ENCODE results near the gene DAAM1. TPM values are rescaled to one million over a fixed set of nuclear protein-coding genes. Genes with fewer than 3 reads are reported as not detected.

The DAAM1 gene
- polyA plus RNA-seq, 1 of the 3 experiments (the other 2 are of a cell fraction): 5.1 TPM

DNA sequence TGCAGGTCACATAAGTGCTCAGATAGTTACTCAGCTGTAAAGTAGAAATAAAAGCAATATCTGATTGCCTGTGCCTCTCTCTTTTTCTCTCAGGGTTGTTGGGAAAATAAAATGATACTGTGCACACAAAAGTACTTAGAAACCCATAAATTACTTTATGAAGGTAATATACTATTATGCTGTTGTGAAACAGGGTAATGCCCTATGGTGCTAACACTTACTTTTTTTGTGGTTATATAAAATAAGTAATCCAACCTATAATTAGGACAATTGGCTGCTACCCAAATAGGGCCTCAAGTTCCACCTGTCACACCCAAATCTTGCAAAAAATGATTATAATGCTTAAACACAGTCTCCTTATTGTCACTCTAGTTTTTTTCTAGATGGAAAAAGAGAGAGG, 50.6 kb downstream of the DAAM1 start (continued):
- TF ChIP-seq, protein P1, sequence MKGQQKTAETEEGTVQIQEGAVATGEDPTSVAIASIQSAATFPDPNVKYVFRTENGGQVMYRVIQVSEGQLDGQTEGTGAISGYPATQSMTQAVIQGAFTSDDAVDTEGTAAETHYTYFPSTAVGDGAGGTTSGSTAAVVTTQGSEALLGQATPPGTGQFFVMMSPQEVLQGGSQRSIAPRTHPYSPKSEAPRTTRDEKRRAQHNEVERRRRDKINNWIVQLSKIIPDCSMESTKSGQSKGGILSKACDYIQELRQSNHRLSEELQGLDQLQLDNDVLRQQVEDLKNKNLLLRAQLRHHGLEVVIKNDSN (IDR thresholded peaks at IDR 0.05; ENCODE audit: borderline replicate concordance, low read depth): no peak
- TF ChIP-seq MXI1 (IDR thresholded peaks at IDR 0.05; ENCODE audit: low read depth, low read length) (no peak), RFX5 (IDR thresholded peaks at IDR 0.05; ENCODE audit: low read length) (no peak), ELF1 (IDR thresholded peaks at IDR 0.05) (no peak), SMC3 (IDR thresholded peaks at IDR 0.05; ENCODE audit: low read depth, low read length) (no peak), GABPA (IDR thresholded peaks at IDR 0.05; ENCODE audit: low read depth) (no peak), CHD2 (IDR thresholded peaks at IDR 0.05; ENCODE audit: low read length, partially characterized antibody) (no peak), SIN3A (IDR thresholded peaks at IDR 0.05; ENCODE audit: borderline replicate concordance, low read depth, low read length) (no peak)

DNA sequence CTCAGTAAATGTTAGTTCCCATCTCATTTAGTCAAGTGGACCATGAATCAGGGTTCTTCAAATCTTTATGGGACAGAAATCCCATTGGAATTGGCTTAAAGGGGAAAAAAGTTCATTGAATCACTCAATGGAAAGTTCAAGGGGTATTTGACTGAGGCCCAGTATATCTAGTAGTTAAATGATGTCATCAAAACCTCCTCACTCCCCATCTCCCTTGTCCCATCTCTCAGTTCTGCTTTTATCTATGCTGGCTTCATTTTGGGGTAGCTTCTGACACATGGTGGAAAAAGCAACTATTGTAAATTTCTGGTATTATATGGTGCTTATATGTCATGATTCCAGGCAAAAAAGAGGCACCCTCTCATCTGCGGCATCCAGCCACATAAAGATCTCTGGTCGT, 51.9 kb downstream of the DAAM1 start:
- H2AFZ ChIP-seq (ENCODE audit: low read depth): no peak overlapping the region
- 100% methylated on average over 2 of the region's 2 CpGs for WGBS (ENCODE audit: low lambda C conversion rate)
- TF ChIP-seq NRF1 (IDR thresholded peaks at IDR 0.05; ENCODE audit: low read depth, low read length) (no peak), CHD2 (IDR thresholded peaks at IDR 0.05; ENCODE audit: low read length, partially characterized antibody) (no peak), EZH2phosphoT487 (IDR thresholded peaks at IDR 0.05; ENCODE audit: borderline replicate concordance, low read depth) (no peak), NFIC (IDR thresholded peaks at IDR 0.05; ENCODE audit: borderline replicate concordance) (no peak), YY1 (IDR thresholded peaks at IDR 0.05; ENCODE audit: low read depth) (no peak), FOXM1 (IDR thresholded peaks at IDR 0.05; ENCODE audit: low read depth) (no peak), MEF2A (IDR thresholded peaks at IDR 0.05; ENCODE audit: borderline replicate concordance, low read depth) (no peak), ELF1 (IDR thresholded peaks at IDR 0.05) (no peak), FOXJ3 (CRISPR knock-in tag; IDR thresholded peaks at IDR 0.05) (no peak), RXRA (IDR thresholded peaks at IDR 0.05; ENCODE audit: borderline replicate concordance, low read depth) (no peak), POLR2AphosphoS5 (IDR thresholded peaks at IDR 0.05; ENCODE audit: low read depth, low read length) (no peak), SIN3A (IDR thresholded peaks at IDR 0.05; ENCODE audit: borderline replicate concordance, low read depth, low read length) (no peak), RCOR1 (IDR thresholded peaks at IDR 0.05; ENCODE audit: low read length) (no peak)
- TF ChIP-seq, protein P2, sequence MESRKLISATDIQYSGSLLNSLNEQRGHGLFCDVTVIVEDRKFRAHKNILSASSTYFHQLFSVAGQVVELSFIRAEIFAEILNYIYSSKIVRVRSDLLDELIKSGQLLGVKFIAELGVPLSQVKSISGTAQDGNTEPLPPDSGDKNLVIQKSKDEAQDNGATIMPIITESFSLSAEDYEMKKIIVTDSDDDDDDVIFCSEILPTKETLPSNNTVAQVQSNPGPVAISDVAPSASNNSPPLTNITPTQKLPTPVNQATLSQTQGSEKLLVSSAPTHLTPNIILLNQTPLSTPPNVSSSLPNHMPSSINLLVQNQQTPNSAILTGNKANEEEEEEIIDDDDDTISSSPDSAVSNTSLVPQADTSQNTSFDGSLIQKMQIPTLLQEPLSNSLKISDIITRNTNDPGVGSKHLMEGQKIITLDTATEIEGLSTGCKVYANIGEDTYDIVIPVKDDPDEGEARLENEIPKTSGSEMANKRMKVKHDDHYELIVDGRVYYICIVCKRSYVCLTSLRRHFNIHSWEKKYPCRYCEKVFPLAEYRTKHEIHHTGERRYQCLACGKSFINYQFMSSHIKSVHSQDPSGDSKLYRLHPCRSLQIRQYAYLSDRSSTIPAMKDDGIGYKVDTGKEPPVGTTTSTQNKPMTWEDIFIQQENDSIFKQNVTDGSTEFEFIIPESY (IDR thresholded peaks at IDR 0.05; ENCODE audit: borderline replicate concordance, low read depth): no peak
- TF ChIP-seq, protein P3, sequence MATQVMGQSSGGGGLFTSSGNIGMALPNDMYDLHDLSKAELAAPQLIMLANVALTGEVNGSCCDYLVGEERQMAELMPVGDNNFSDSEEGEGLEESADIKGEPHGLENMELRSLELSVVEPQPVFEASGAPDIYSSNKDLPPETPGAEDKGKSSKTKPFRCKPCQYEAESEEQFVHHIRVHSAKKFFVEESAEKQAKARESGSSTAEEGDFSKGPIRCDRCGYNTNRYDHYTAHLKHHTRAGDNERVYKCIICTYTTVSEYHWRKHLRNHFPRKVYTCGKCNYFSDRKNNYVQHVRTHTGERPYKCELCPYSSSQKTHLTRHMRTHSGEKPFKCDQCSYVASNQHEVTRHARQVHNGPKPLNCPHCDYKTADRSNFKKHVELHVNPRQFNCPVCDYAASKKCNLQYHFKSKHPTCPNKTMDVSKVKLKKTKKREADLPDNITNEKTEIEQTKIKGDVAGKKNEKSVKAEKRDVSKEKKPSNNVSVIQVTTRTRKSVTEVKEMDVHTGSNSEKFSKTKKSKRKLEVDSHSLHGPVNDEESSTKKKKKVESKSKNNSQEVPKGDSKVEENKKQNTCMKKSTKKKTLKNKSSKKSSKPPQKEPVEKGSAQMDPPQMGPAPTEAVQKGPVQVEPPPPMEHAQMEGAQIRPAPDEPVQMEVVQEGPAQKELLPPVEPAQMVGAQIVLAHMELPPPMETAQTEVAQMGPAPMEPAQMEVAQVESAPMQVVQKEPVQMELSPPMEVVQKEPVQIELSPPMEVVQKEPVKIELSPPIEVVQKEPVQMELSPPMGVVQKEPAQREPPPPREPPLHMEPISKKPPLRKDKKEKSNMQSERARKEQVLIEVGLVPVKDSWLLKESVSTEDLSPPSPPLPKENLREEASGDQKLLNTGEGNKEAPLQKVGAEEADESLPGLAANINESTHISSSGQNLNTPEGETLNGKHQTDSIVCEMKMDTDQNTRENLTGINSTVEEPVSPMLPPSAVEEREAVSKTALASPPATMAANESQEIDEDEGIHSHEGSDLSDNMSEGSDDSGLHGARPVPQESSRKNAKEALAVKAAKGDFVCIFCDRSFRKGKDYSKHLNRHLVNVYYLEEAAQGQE (IDR thresholded peaks at IDR 0.05; ENCODE audit: low read depth, low read length): no peak
- TF ChIP-seq, protein P4, sequence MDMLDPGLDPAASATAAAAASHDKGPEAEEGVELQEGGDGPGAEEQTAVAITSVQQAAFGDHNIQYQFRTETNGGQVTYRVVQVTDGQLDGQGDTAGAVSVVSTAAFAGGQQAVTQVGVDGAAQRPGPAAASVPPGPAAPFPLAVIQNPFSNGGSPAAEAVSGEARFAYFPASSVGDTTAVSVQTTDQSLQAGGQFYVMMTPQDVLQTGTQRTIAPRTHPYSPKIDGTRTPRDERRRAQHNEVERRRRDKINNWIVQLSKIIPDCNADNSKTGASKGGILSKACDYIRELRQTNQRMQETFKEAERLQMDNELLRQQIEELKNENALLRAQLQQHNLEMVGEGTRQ (IDR thresholded peaks at IDR 0.05; ENCODE audit: borderline replicate concordance, low read depth, low read length): no peak
- TF ChIP-seq, protein P1 (IDR thresholded peaks at IDR 0.05; ENCODE audit: borderline replicate concordance, low read depth): no peak
- TF ChIP-seq, protein P5, sequence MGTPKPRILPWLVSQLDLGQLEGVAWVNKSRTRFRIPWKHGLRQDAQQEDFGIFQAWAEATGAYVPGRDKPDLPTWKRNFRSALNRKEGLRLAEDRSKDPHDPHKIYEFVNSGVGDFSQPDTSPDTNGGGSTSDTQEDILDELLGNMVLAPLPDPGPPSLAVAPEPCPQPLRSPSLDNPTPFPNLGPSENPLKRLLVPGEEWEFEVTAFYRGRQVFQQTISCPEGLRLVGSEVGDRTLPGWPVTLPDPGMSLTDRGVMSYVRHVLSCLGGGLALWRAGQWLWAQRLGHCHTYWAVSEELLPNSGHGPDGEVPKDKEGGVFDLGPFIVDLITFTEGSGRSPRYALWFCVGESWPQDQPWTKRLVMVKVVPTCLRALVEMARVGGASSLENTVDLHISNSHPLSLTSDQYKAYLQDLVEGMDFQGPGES (IDR thresholded peaks at IDR 0.05; ENCODE audit: low read depth, low read length): no peak
- no peaks in the 10 kb centered on the region for H3K9me2 ChIP-seq
- H3F3A ChIP-seq (replicated peaks; ENCODE audit: insufficient read depth): no peaks in the 10 kb centered on the region
- H3K4me3 ChIP-seq (ENCODE audit: low read depth in 2 of 2, low read length in 1 of 2): no peak overlapping the region
- ChIA-PET CTCF (no interaction called here), POLR2A (no interaction called here)
- H3K9me3 ChIP-seq: no peaks in the 10 kb centered on the region
- no peak for DNase-seq
- no peaks in the 10 kb centered on the region for H3K36me3 ChIP-seq (replicated peaks in 1 of 2; ENCODE audit: control insufficient read depth in 1 of 2, insufficient read depth in 2 of 2, low read length in 1 of 2)
- no peak overlapping the region for H3K4me2 ChIP-seq
- H4K20me1 ChIP-seq (ENCODE audit: insufficient read depth): no peaks in the 10 kb centered on the region
- no peak overlapping the region for H3K27ac ChIP-seq (ENCODE audit: low read depth in 2 of 2, low read length in 1 of 2)
- peaks cover 13% of the 10 kb centered on the region for H3K79me2 ChIP-seq (ENCODE audit: insufficient read depth)
- no peaks in the 10 kb centered on the region for H3K27me3 ChIP-seq (ENCODE audit: insufficient read depth)
- peaks cover 0 to 15% of the 10 kb centered on the region in 2 experiments; a peak in 2 of 4 replicates for H3K4me1 ChIP-seq (ENCODE audit: control insufficient read depth in 1 of 2, insufficient read depth in 2 of 2, low read depth in 1 of 2, low read length in 1 of 2)
- no peak overlapping the region for H3K9ac ChIP-seq
